NCI-H1417 treated with DMSO at 0.1 percent for 48 hours (cell line): ENCODE results near the gene ASCL1.

Experiments used
- DNase-seq: peaks from one replicate; lab custom pipeline; 2025; lab: John Stamatoyannopoulos, UW

Gene ASCL1

GRCh38 chr12:102957339-102958050 is at the start of gene ASCL1:
Gene ASCL1 (plus strand): TSS chr12:102957674. CDS start chr12:102958245, 571 bp downstream.
- peak; percentile 90 for DNase-seq

DNA sequence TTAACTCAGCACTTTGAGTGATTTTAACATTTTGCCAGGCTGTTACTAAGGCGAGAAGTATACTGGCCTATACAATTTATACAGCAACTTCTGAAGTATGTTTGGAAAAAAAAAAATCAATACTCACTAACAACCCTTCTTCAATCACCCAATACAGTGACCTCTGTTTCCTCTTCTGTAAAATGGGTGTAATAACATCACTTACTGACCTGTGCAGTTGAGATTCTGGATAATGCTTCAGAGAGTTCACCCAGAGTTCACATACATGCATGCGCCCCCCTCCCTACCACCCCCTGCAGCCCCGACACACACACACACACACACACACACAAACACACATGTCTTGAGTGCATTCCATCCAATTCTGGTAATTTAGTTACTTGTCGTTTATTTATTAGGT is 49.6 kb upstream of the ASCL1 start:
- no peak for DNase-seq

- no peak for DNase-seq
Measured at GRCh38 chr12:102910137-102910536, 47.3 kb upstream of the ASCL1 start.

- no peak for DNase-seq
Measured at GRCh38 chr12:102910792-102911191, 46.7 kb upstream of the ASCL1 start.

GRCh38 chr12:102911320-102911719 is 46.2 kb upstream of the ASCL1 start:
- no peak for DNase-seq

DNA sequence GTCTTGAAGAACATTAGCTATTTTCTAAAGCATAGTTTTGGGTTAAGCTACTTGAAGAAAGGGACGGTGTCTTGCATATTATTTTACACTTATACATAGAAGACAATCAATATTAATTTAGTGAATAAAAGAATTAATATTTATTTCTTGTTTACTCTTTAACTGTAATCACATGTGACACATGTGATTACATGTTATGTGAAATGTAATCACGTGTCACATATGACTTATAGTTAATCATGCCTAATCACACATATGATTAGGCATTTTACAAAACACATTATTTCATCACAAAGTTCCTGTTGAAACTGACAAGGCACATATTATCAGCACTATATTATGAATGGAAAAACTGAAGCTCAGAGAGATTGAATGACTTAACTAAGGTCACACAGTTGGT is 45.2 kb upstream of the ASCL1 start:
- no peak for DNase-seq

DNA sequence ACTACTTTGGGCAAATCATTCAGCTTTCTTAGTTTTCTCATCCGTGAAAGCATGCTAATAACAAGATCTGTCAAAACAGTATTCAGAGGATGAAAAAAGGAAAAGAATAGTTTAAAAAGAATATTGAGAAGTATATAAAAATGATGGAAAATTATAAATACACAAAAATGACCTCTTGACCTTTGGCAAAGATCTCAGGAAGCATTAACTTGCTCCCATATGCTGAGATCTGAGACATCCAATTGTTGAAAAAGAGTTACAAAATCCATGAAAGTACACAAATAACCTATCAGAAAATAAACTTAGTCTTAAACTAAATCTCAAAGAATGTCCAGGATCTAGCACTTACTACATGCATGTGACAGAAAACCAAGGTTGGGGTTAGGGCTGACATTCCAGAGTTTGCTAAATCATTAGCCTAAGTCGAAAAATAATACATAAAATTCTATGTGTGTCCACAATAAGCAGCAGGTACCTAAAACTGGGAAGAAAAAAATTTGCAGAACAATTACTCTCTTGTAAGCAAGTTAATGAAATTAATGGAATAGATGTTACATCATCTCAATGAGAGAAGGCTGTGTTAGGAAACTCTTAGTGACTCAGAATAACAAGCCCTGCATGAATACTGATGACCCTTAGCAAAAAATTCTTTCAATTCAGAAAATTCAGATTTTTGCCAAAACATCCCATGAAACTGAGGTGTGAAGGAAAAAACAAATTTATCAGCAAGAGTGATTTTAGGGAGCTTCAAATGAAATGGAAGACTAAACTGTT is 43.8 kb upstream of the ASCL1 start:
- DNase-seq = no peak

- DNase-seq = no peak
Measured at GRCh38 chr12:102916252-102917025, 41.0 kb upstream of the ASCL1 start.

DNA sequence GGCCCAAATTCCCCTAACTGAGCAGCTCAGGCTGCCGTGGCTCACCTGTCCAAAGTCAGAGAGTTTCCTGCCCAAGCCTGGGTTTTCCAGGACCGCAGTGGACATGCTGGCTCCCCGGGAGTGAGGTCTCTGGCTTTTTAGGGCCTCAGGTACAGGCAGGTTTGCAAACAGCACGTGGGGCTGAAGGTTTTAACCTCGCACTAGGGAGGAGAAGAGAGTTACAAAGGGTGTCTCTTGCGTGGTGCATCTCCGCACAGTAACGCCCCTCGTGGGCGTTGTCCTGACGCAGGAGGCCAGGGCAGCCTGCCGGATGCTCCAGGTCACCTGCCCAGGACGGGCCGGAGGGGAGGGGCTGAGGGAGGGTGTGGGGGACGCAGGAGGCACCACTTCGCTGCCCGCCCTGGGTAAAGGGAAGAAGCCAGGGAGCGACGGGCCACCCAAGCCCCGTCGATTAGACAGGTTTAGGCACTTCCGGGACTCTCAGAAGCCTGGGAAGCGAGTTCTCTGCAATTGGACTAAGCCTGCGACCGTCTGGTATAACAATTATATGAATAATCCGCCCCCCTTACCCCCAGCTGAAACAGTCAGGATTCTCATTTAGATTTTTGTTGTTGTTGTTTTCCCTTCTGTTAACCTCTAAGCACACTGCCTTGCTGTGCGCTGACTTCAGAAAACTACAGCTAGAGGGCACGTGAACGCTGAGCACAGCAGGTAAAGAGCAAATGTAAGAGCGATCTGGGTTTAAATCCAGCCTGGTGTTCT is 40.3 kb upstream of the ASCL1 start, which contains the start of gene PAH:
TSS of gene PAH (minus strand) at position 219 of the 762 bp plus-strand sequence. CDS start at position 105, 114 bp downstream.
- no peak for DNase-seq

- no peak for DNase-seq
Measured at GRCh38 chr12:102918840-102919239, 38.6 kb upstream of the ASCL1 start.

DNA sequence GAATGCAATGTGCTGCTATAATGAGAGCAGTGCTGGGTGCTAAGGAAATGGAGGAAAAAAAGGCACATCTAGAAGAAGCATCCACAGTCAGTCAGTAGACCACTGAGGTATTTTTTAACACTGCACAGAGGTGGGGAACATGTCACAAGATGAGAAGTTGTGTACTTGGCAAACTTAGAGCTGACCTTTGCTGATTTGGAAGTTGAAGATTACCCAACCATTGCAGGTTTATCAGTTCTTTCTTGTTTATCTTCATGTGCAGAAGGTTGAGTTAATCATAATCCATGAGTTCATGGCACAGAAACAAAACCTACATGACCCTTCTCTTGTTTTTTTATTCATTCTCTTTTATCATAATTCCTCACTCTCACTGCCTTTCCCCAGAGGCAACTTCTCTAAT is 37.2 kb upstream of the ASCL1 start:
- DNase-seq = no peak

DNA sequence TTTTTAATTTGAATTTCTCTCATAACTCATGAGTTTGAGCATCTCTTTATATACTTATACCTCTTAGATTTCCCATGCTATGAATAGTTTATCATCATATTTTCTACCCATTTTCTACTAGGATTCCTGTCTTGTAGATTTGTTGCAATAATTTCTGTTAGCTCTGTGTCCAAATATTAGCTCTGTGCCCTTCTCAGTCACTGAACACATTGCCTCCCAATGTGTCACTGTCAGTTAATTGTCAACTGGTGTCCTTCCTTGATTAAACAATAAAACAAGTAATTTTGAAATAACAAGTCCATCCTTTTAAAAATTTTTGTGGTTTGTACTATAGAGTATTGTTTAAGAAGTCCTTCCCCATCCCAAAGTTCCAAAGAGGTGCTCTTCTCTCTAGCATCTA is 36.2 kb upstream of the ASCL1 start:
- DNase-seq = no peak

GRCh38 chr12:102927220-102927619 is 30.3 kb upstream of the ASCL1 start:
- DNase-seq = no peak

GRCh38 chr12:102933168-102933567 is 24.3 kb upstream of the ASCL1 start:
- DNase-seq = no peak

DNA sequence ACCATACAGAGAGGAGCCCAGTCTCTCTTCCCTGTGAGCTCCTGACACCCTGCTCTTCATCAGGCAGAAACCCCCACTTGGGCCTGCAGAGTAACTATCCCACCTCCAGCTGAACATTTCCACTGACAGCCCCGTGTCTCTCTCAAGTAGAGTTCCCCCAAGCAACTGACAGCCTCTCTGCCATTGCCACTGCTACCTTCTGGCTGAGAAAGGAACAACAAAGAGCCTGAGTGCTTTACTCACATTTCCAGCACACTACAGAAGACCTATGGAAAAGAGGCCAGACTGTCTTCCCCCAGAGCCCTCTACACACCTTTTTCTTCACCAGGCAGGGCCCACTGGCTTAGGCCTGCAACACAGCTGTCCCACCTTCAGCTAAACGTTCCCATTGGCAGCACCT is 18.4 kb upstream of the ASCL1 start:
- no peak for DNase-seq

DNA sequence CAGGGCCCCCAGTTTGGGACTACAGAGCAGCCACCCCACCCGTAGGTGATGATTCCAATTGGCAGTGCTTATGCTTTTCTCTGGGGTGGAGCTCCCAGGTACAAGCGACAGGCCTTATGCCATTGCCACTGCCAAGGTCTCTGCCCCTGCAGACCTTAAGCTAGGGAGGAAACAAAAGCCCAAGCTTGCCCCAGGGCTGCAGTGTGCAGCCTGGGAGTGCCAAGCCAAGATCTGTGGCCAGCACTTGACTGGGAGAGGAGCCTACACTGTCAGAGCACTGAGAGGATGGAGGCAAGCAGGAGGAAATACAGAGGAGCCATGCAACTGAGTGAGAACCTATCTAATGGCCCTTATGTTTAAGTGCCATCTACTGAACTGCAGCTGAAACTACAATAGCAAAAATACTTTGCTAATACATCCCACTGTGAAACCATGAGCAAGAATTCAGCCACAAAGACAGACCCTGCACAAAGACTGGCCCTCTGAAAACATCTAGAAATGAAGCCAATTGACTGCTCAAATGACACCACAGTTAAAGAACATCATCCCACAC is 17.7 kb upstream of the ASCL1 start:
- DNase-seq = no peak

DNA sequence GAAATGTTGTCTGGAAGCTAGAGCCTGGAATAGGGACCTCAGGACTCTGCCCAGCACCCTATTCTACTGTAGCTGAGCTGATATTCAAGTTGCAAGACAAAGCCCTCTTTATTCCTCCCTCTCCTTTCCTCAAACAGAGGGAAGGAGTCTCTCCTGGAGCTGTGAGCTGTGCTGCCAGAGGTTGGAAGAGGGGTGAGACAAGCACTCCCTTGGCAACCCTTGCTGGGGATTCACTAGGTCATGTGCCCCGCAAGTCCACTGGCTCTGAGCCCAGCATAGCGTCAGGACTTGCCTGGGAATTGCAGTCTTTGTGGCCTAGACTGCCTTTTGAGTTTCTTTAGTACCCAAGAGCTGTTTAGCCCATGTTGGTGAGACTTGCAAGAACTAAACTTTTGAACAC is 11.4 kb upstream of the ASCL1 start:
- no peak for DNase-seq

DNA sequence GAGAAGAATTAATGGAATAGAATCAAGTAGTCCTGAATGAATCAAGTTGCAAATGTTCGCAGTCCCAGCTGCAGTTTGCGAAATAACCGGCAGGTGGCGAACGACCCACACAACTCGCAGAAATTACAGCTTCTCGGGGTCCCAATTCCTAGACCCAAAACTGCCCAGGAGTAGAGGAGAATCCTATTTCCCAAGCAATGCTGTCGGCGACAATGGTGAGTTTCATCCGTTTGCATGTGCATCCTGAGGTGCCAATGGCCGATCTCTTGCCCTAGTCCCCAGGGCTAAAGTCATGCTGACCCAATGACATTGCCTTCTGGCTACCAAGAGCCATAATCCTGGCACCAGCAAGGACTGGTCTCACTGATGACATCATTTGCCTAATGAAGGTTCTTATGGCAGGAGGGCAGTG is 8.5 kb upstream of the ASCL1 start:
- DNase-seq = peak; percentile 55

GRCh38 chr12:102950107-102950949 is 7.1 kb upstream of the ASCL1 start:
- DNase-seq = peak; percentile 79

- DNase-seq = peak; percentile 79
Measured at GRCh38 chr12:102950950-102951619, 6.4 kb upstream of the ASCL1 start.
